Activated CD8-positive, alpha-beta T cell treated with anti-CD3 and anti-CD28 coated beads, Interleukin-2, amount 10 ng/mL, durations not matched to agents 7 days and 5 days (primary cell): ENCODE results near the gene EFHC1. TPM values are rescaled to one million over a fixed set of nuclear protein-coding genes. Genes with fewer than 3 reads are reported as not detected.
"Not testable (repeated sequence)": the region's sequence is repeated elsewhere in the genome, so short reads cannot be mapped to it uniquely, and the experiment has no call there.

ENCODE experiments used
- ATAC-seq: fragments of 150-1000 bp; cut with Tn5 transposase; one replicate; pipeline ENCODE4 v1.10.0; 2021; ENCODE audit warnings: moderate library complexity
- CTCF ChIA-PET: fragments of 350-600 bp; sonication (Branson Sonifier 250); formaldehyde crosslinking; loops from one replicate; lab custom pipeline; 2021; ENCODE audit warnings: antibody characterized with exemption; lab: Charles Lee
- POLR2A ChIA-PET: fragments of 350-600 bp; sonication (Branson Sonifier 250); formaldehyde crosslinking; loops from one replicate; lab custom pipeline; 2021; ENCODE audit warnings: antibody characterized with exemption; lab: Charles Lee
- DNase-seq: peaks from one replicate; pipeline ENCODE4 v3.0.0-alpha.2; 2020
- H3K27ac Mint-ChIP-seq: one replicate; pipeline ENCODE4 v1.8.0; 2021; ENCODE audit warnings: mild to moderate bottlenecking, mixed read lengths
- H3K27me3 Mint-ChIP-seq: one replicate; pipeline ENCODE4 v1.8.0; 2021; ENCODE audit warnings: low read depth, mixed read lengths
- H3K36me3 Mint-ChIP-seq: one replicate; pipeline ENCODE4 v1.8.0; 2021; ENCODE audit warnings: low read depth, mixed read lengths
- H3K4me1 Mint-ChIP-seq: one replicate; pipeline ENCODE4 v1.8.0; 2021; ENCODE audit warnings: low read depth, mixed read lengths
- H3K4me3 Mint-ChIP-seq: one replicate; pipeline ENCODE4 v1.8.0; 2021; ENCODE audit warnings: mild to moderate bottlenecking, mixed read lengths
- H3K9me3 Mint-ChIP-seq: one replicate; pipeline ENCODE4 v1.8.0; 2022; ENCODE audit warnings: mixed read lengths; ENCODE audit not compliant: insufficient read depth
- total RNA-seq, 2 experiments: library from RNA; stranded (reverse); gene quantifications; one replicate each; pipeline ENCODE4 v1.2.3, GENCODE V29; 2021

Gene EFHC1
- total RNA-seq, 2 experiments from 2014 or later = 1.4 to 2.5 TPM

DNA sequence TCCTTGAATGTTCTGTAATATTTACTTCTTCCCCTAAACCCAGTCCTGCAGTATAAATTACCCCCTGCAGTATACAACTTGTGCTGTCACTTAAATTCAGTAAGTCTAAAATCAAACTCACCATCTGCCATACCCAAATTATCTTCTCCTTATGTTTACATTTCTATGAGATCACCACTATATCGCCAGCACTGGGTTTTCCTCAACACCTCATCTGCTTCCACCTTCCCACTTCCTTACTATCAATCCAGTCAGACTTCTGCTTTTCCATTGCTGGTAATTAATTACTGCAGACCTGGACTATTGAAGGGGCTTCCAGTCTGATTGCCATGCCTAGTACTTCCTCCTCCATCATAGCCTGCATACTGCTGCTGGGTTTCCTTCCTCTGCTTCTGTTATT, 15.2 kb downstream of the EFHC1 start:
- no peak for ATAC-seq
- POLR2A ChIA-PET = no interaction called here
- no peaks in the 10 kb centered on the region for H3K9me3 Mint-ChIP-seq

DNA sequence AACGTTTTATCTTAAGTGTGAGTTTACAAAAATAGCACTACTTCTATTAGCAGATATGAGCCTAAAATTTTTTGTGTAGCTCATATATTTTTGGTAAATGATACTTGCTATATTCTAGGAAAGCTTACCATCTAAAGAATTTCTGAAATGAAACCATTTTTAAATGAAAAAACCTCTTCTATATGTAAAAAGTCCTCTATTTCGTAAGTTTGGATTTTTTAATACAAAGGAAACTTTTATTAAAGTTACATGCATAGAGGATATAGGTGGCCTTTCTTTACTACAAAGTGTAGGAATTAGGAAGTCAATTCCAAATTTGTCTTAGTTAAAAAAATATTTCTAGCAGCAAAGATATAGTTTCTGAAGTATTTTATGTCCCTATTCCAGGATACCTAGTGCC, 18.8 kb downstream of the EFHC1 start:
- no peak overlapping the region for H3K27ac Mint-ChIP-seq
- no peaks in the 10 kb centered on the region for H3K36me3 Mint-ChIP-seq
- POLR2A ChIA-PET = no interaction called here
- no peak for DNase-seq
- no peak overlapping the region for H3K4me3 Mint-ChIP-seq
- H3K9me3 Mint-ChIP-seq = no peaks in the 10 kb centered on the region
- H3K4me1 Mint-ChIP-seq = no peaks in the 10 kb centered on the region
- CTCF ChIA-PET = no interaction called here
- no peak for ATAC-seq
- H3K27me3 Mint-ChIP-seq = no peaks in the 10 kb centered on the region

More for the DNA sequence above, 15.2 kb downstream of the EFHC1 start:
- Mint-ChIP-seq H3K27me3 (no peaks in the 10 kb centered on the region), H3K4me1 (no peaks in the 10 kb centered on the region), H3K36me3 (no peaks in the 10 kb centered on the region), H3K27ac (no peak overlapping the region), H3K4me3 (no peak overlapping the region)
- CTCF ChIA-PET = no interaction called here
- DNase-seq = no peak

DNA sequence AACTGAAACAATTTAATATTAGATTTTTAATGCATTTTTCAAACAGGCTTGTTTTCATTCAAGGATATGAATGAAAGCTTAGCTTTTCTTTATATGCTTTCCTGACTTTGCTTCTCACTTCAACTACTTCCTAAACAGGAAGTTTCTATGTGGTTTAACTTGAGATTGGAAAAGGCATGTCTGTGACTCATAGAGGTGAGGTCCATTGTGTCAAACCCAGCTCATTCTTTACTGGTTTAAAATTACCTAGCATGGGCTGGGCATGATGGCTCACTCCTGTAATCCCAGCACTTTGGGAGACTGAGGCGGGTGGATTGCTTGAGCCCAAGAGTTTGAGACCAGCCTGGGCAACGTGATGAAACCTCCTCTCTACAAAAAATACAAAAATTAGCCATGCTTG, 34.4 kb downstream of the EFHC1 start:
- CTCF ChIA-PET = no interaction called here
- POLR2A ChIA-PET = no interaction called here
- Mint-ChIP-seq H3K27me3 (no peaks in the 10 kb centered on the region), H3K36me3 (peaks cover 2% of the 10 kb centered on the region), H3K9me3 (peaks cover 11% of the 10 kb centered on the region), H3K27ac (no peak overlapping the region), H3K4me3 (no peak overlapping the region), H3K4me1 (no peaks in the 10 kb centered on the region)
- DNase-seq (no peak), ATAC-seq (no peak)

DNA sequence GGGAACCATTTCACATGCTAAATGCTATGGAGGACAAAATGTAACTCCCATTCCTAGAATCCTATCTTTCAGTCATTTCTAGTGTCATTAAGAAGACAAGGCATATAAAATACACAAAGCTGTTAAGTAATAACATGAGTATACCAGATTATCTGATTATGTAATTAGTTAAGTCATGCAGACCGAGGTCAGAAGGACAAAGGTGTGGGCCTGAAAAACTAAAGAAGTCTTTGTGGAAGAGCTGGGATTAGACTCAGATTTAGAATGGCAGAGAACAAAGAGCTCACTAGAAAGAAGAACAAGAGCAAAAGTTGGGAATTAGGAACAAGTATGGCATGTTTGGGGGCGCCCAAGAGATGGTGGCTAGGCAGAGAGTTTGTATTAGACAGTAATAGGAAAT, 37.0 kb downstream of the EFHC1 start:
- no peaks in the 10 kb centered on the region for H3K4me1 Mint-ChIP-seq
- POLR2A ChIA-PET = no interaction called here
- no peaks in the 10 kb centered on the region for H3K36me3 Mint-ChIP-seq
- H3K4me3 Mint-ChIP-seq = no peak overlapping the region
- DNase-seq (no peak), ATAC-seq (no peak)
- no peaks in the 10 kb centered on the region for H3K27me3 Mint-ChIP-seq
- no peak overlapping the region for H3K27ac Mint-ChIP-seq
- H3K9me3 Mint-ChIP-seq = no peaks in the 10 kb centered on the region
- CTCF ChIA-PET = no interaction called here

DNA sequence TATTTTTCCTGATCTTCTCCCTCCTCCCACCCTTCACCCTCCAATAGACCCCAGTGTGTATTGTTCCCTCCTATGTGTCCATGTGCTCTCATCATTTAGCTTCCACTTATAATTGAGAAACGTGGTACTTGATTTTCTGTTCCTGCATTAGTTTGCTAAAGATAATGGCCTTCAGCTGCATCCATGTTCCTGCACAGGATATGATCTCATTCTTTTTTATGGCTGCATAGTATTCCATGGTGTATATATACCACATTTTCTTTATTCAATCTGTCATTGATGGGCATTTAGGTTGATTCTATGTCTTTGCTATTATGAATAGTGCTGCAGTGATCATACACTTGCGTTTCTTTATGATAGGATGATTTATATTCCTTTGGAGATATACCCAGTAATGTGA, 41.1 kb downstream of the EFHC1 start:
- H3K27me3 Mint-ChIP-seq, ATAC-seq, H3K4me1 Mint-ChIP-seq, H3K36me3 Mint-ChIP-seq, H3K27ac Mint-ChIP-seq, DNase-seq, POLR2A ChIA-PET, H3K4me3 Mint-ChIP-seq, CTCF ChIA-PET, H3K9me3 Mint-ChIP-seq: not testable (repeated sequence)

DNA sequence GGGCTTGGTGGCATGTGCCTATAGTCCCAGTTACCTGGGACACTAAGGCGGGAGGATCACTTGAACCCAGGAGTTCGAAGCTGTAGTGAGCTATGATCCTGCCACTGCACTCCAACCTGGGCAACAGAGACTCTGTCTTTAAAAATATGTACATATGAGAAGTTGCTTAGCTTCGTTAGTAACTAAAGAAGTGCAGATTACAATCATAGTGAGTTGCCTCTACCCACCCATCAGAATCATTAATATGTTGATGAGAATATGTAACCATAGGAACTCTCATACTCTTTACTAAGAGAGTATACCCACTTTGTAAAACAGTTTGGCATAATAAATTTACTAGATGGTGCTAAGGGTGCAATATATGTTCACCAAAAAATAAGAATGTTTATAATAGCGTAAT, 54.0 kb downstream of the EFHC1 start:
- no peak overlapping the region for H3K27ac Mint-ChIP-seq
- H3K4me1 Mint-ChIP-seq = no peaks in the 10 kb centered on the region
- peaks cover 3% of the 10 kb centered on the region for H3K27me3 Mint-ChIP-seq
- CTCF ChIA-PET = no interaction called here
- H3K36me3 Mint-ChIP-seq = no peaks in the 10 kb centered on the region
- DNase-seq (no peak), ATAC-seq (no peak)
- H3K9me3 Mint-ChIP-seq = no peaks in the 10 kb centered on the region
- H3K4me3 Mint-ChIP-seq = no peak overlapping the region
- POLR2A ChIA-PET = no interaction called here

DNA sequence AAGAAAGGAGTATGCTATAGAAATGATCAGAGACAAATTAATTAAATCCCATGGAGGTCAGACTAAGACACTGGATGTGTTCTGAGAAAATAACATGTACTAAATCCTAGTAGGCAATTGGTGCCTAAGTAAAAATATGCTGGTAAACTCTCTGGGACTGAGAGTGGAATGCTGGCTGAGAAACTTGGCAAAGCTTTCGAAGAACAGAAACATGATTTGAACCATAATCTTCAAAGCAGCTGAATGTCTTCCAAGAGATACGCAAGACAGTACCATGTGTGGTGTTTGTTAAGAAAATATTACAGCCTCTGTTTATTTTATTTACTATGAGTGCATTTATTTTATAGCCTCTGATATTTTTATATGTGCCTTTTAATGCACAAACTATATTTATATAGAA, 55.2 kb downstream of the EFHC1 start:
- H3K27me3 Mint-ChIP-seq = peaks cover 3% of the 10 kb centered on the region
- H3K4me3 Mint-ChIP-seq = no peak overlapping the region
- ChIA-PET POLR2A (no interaction called here), CTCF (no interaction called here)
- DNase-seq (no peak), ATAC-seq (no peak)
- H3K36me3 Mint-ChIP-seq = no peaks in the 10 kb centered on the region
- no peaks in the 10 kb centered on the region for H3K4me1 Mint-ChIP-seq
- no peaks in the 10 kb centered on the region for H3K9me3 Mint-ChIP-seq
- no peak overlapping the region for H3K27ac Mint-ChIP-seq

DNA sequence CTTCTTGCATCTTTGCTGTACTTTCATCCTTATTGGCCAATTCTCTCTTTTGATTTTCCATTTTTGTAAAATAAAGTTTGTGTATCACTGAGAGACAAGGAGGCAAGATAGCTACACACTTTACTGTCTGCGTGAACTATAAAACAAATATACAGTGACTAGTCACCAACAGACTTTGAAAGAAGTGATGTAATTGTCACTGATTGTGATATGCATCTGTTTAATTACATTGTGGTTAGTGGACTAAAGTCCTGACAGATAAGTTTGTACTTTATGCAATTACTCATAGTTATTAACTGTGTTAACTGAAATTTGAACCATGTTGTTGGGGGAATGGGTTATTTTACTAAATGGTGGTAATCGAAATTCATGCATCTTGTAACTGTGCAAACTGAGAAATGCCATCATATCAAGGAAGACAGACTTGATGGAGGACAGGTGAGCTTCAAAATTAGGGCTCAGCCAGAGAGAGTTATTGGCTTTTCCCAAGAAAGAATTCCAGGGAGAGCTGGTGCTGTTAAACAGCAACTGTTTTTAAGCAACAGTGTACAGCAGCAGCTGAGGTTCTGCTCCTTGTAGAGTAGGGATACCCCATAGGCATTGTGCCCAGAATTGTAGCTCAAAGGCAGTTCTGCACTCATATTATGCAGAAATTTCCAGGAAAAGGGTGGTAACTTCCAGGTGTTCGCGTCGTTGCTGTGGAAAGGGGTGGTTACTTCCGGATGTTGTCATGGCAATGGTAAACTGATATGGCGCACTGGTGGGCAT, 62.9 kb downstream of the EFHC1 start:
- Mint-ChIP-seq H3K4me3 (no peak overlapping the region), H3K36me3 (no peaks in the 10 kb centered on the region), H3K4me1 (no peaks in the 10 kb centered on the region), H3K9me3 (no peaks in the 10 kb centered on the region), H3K27me3 (peaks cover 2% of the 10 kb centered on the region), H3K27ac (no peak overlapping the region)
- POLR2A ChIA-PET = no interaction called here
- CTCF ChIA-PET = interaction anchor here (1.1 kb wide), 1 partner anchor 169 kb away, joined by 3 read pairs; no protein-coding TSS in a partner anchor
- DNase-seq (no peak), ATAC-seq (no peak)

DNA sequence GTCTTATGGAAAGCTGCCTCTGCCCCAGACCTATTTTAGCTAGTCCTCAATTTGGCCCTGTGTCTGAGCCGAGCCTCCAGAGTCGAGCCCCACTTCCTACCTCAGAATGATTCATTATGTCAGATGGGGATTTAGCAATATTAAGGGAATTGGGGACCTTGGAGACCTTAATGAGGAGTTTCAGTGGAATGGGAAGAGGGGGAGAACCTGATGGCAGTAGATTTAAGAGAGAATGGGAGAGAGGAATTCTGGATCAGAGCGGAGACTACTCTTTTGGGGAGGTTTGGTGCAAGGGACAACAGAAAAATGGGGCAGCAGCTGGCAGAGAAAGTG, 63.5 kb downstream of the EFHC1 start:
- no peaks in the 10 kb centered on the region for H3K4me1 Mint-ChIP-seq
- ChIA-PET POLR2A (no interaction called here), CTCF (no interaction called here)
- DNase-seq = no peak
- H3K27ac Mint-ChIP-seq = no peak overlapping the region
- no peak overlapping the region for H3K4me3 Mint-ChIP-seq
- peaks cover 2% of the 10 kb centered on the region for H3K27me3 Mint-ChIP-seq
- no peaks in the 10 kb centered on the region for H3K9me3 Mint-ChIP-seq
- no peaks in the 10 kb centered on the region for H3K36me3 Mint-ChIP-seq
- no peak for ATAC-seq

DNA sequence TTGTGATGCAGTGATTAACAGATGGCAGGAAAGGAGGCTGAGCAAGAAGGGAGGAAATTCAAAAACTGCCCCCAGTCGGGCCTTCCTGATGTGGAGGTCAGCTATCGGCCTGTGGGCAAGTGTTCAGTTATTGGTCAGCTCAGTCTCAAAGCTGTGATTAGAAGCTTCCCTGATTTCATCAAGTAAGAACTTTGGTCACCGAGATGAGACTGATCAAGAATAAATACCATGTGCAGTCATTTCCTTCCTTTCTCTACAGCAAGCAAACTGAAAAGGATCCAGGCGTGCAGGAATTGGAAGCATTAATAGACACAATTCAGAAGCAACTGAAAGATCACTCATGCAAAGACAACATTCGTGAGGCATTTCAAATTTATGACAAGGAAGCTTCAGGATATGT, 69.7 kb downstream of the EFHC1 start:
- POLR2A ChIA-PET = no interaction called here
- H3K27ac Mint-ChIP-seq = no peak overlapping the region
- no peak for DNase-seq
- CTCF ChIA-PET = no interaction called here
- peaks cover 7% of the 10 kb centered on the region for H3K4me1 Mint-ChIP-seq
- H3K9me3 Mint-ChIP-seq = no peaks in the 10 kb centered on the region
- H3K27me3 Mint-ChIP-seq = peaks cover 2% of the 10 kb centered on the region
- ATAC-seq = no peak
- H3K36me3 Mint-ChIP-seq = no peaks in the 10 kb centered on the region
- H3K4me3 Mint-ChIP-seq = no peak overlapping the region

DNA sequence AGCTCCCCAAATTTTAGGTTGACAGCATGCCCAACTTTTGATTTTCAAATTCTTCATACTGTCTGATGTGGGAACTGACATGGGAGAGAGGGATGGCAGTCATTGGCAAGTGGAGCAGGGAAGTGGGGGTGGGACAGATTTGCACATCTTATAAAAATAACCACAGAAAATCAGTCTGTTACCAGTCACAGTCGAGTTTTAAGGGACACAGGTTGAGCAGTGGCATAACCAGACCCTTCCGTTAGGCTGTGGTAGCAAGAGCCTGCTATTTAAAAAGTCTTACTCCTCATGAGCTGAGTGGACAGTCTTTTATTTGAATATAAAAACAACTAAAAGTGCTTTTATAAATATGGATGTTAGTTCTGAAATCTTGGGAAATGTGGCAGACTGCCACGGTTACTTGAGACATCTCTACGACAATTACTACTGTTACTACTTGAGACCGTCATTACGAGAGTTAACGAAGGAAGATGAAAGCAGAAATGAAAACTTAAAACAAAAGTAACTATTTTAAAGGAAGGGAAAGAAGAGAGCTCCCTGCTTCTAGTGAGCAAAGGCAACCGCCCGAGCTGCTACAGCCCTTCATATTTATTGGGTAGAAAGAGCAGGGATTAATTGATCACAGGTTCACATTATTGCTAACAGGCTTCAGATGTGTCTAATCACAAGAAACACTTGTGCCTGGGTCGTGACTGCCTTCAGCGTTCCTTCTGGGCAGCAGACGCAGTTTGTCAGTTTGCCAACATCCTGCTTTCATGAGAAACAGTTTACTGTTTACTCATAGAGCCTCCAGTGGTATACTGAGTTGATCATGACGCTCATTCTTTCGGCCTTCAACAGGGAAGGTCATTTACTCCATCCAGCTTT, 71.3 kb downstream of the EFHC1 start:
- Mint-ChIP-seq H3K36me3 (no peaks in the 10 kb centered on the region), H3K4me1 (peaks cover 7% of the 10 kb centered on the region), H3K4me3 (no peak overlapping the region), H3K27me3 (peaks cover 2% of the 10 kb centered on the region), H3K9me3 (no peaks in the 10 kb centered on the region), H3K27ac (no peak overlapping the region)
- CTCF ChIA-PET = no interaction called here
- POLR2A ChIA-PET = no interaction called here
- ATAC-seq (no peak), DNase-seq (no peak)

DNA sequence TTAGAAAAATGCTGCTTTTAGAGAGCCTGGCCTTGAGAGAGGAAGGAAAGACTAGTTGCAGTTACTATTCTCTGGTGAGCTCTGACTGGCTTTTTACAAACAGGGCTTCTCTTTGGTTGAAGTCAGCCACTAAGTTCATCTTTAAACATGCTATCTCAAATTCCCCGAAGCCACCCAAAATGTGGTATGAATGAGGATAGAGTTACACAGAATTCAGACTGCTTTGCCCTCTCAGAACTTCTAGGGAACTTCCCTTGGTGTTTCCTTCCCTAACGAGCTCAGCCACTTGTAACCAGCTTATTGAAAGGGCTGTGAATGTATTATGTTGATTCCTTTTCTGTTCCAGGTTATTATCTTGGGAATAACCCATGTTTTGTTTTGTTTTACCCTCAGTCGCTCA, 73.5 kb downstream of the EFHC1 start:
- DNase-seq (no peak), ATAC-seq (no peak)
- Mint-ChIP-seq H3K4me3 (no peak overlapping the region), H3K4me1 (peaks cover 7% of the 10 kb centered on the region), H3K27me3 (no peaks in the 10 kb centered on the region), H3K36me3 (no peaks in the 10 kb centered on the region), H3K27ac (no peak overlapping the region), H3K9me3 (no peaks in the 10 kb centered on the region)
- ChIA-PET POLR2A (no interaction called here), CTCF (interaction anchor here (1.0 kb wide), 1 partner anchor 81 kb away, joined by 4 read pairs; no protein-coding TSS in a partner anchor)
